Measurements from ENCODE around the gene ZNF784. TPM values are rescaled to one million over a fixed set of nuclear protein-coding genes. Genes with fewer than 3 reads are reported as not detected.

ZNF784 gene
- total and polyA plus RNA-seq, 2 of the 8 experiments (the other 6 are each of a cell fraction or from before 2014, with no cell fraction given), result 6.5 to 8.0 TPM

- no peak overlapping the region for H4K8ac ChIP-seq (ENCODE audit: extremely low read depth, insufficient read depth, low read length)
- DNase-seq (ENCODE audit: low read depth in 1 of 2, low spot score in 2 of 2), result no peak
- H2BK12ac ChIP-seq (ENCODE audit: low read depth, low read length), result no peak overlapping the region
- H2AK5ac ChIP-seq (ENCODE audit: low read depth, low read length), result no peak overlapping the region
- no peaks in the 10 kb centered on the region for H3K23me2 ChIP-seq (ENCODE audit: low read depth, low read length)
- CTCF ChIA-PET (ENCODE audit: partially characterized antibody), result interaction anchor here (1.1 kb wide), 1 partner anchor 8 kb away, joined by 4 read pairs; the partner anchor contains the start of gene ZNF865
- H3K4me2 ChIP-seq (ENCODE audit: insufficient read depth in 1 of 2, low read depth in 2 of 2, low read length in 2 of 2), result no peak overlapping the region
- no peak overlapping the region for H2BK120ac ChIP-seq (replicated peaks; ENCODE audit: low read depth, low read length)
- no peak overlapping the region for H4K5ac ChIP-seq (ENCODE audit: insufficient read length, low read depth, low read length)
- H2BK20ac ChIP-seq (ENCODE audit: low read length), result no peak overlapping the region
- no peaks in the 10 kb centered on the region; a peak in 1 of 4 replicates for H3K9me3 ChIP-seq (ENCODE audit: insufficient read depth in 2 of 2, low read depth in 1 of 2, low read length in 1 of 2)
- H3K27me3 ChIP-seq (replicated peaks in 1 of 4; ENCODE audit: control insufficient read depth in 3 of 4, extremely low read depth in 1 of 4, insufficient read depth in 3 of 4, low read length in 3 of 4), result peaks cover 0 to 2% (median 0%) of the 10 kb centered on the region in 4 experiments; a peak in 1 of 7 replicates
- FAIRE-seq, result no peak
- TF ChIP-seq MAX (IDR thresholded peaks at IDR 0.05), result peak; percentile 25; the same call in 1 of the 2 replicates
- TF ChIP-seq KDM1A (IDR thresholded peaks at IDR 0.05; ENCODE audit: borderline replicate concordance, low read length), result no peak
- no peak overlapping the region for H4K91ac ChIP-seq (replicated peaks; ENCODE audit: insufficient read length, low read length)
- no peak overlapping the region for H3K23ac ChIP-seq (ENCODE audit: insufficient read length)
- H3K27ac ChIP-seq (ENCODE audit: low read depth, low read length), result no peak overlapping the region
- no peak overlapping the region for H3K14ac ChIP-seq (ENCODE audit: insufficient read length)
- H3K18ac ChIP-seq (ENCODE audit: extremely low read depth, low read length), result no peak overlapping the region
- POLR2A ChIA-PET (ENCODE audit: partially characterized antibody), result interaction anchor here (1.0 to 4.3 kb wide), 3 partner anchors 7 to 206 kb away, joined by 3 to 32 read pairs (median 3); partner anchors contain the start of gene UBE2S
- H2BK5ac ChIP-seq (ENCODE audit: low read depth, low read length), result no peak overlapping the region
- no peaks in the 10 kb centered on the region for H3K79me2 ChIP-seq (ENCODE audit: control insufficient read depth in 1 of 2, insufficient read depth in 2 of 2, low read length in 2 of 2)
- H2AFZ ChIP-seq (ENCODE audit: low read length), result no peak overlapping the region
- H3K36me3 ChIP-seq (ENCODE audit: control insufficient read depth in 2 of 4, insufficient read depth in 4 of 4, low read length in 3 of 4), result peaks cover 0 to 30% (median 4%) of the 10 kb centered on the region in 4 experiments; a peak in 5 of 8 replicates
- H3K4me3 ChIP-seq (ENCODE audit: extremely low read depth in 1 of 4, insufficient read depth in 2 of 4, low read depth in 3 of 4, low read length in 4 of 4), result no peak overlapping the region
- no peak overlapping the region for H3K9ac ChIP-seq (replicated peaks in 1 of 4; ENCODE audit: extremely low read depth in 1 of 4, low read depth in 3 of 4, low read length in 3 of 4)
- H3K56ac ChIP-seq (replicated peaks; ENCODE audit: insufficient read length, low read depth, low read length), result no peak overlapping the region
- peaks cover 4% of the 10 kb centered on the region; the same call in 1 of the 2 replicates for H3K79me1 ChIP-seq (ENCODE audit: low read depth, low read length)
- H3K4me1 ChIP-seq (replicated peaks in 1 of 4; ENCODE audit: control insufficient read depth in 3 of 4, insufficient read depth in 4 of 4, low read length in 3 of 4), result no peaks in the 10 kb centered on the region
- no peak overlapping the region for H2BK15ac ChIP-seq (ENCODE audit: low read length)
- WGBS, 2 experiments (ENCODE audit: extremely low coverage in 1 of 2, insufficient coverage in 1 of 2, insufficient read length in 1 of 2, insufficient replicate concordance in 2 of 2, low coverage in 1 of 2, low lambda C conversion rate in 2 of 2, missing lambda C conversion rate in 1 of 2), result 86 to 100% methylated on average over 4 to 23 of the region's 75 CpGs
- H4K20me1 ChIP-seq (replicated peaks in 1 of 2; ENCODE audit: control insufficient read depth in 1 of 2, insufficient read depth in 2 of 2, low read length in 2 of 2), result peaks cover 4 to 23% of the 10 kb centered on the region in 2 experiments
- no peak overlapping the region for H3K4ac ChIP-seq (replicated peaks; ENCODE audit: insufficient read length, low read depth, low read length)
Measured at GRCh38 chr19:55613930-55614710, 10.2 kb downstream of the ZNF784 start.
